NT2/D1 (cell line): ENCODE data around the gene OSBPL10.

Source experiments
- SUZ12 ChIP-seq: IDR thresholded peaks from 2 replicates; pipeline ENCODE4 v1.6.1; 2011; ENCODE audit not compliant: insufficient read length, insufficient read depth; ENCODE audit errors: extremely low read depth
- YY1 ChIP-seq: IDR thresholded peaks from 2 replicates; pipeline ENCODE4 v1.6.1; 2011; ENCODE audit not compliant: insufficient read length, insufficient read depth
- ZNF274 ChIP-seq: IDR thresholded peaks from 2 replicates; pipeline ENCODE4 v1.6.1; 2011; ENCODE audit warnings: mild to moderate bottlenecking, low read depth, low read length

DNA sequence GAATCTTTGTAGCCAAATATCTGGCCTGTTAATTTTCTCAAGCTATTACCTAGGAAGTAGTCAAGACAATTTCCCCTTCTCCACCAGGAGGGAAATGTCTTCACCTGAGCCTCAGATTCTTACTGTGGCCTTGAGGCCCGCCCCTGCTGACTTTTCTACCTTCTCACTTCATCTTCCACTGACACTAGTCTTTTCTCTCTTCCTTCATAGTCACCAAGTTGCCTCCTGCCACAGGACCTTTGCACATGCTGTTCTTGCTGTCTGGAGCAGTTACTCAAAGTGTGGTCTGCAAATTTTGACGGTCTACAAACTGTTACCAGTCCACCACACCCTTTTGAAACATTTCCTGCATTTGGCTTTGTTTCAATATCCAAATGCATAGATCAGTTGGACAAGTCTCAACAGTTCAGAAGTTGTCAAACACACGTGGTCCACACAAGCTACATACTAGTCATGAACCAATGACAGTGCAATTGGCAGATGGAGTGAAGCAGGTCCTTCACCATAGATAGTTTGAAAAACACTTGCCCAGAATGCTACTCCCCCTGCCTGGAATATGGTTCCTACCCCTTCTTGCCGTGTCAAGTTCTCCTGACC, 100.5 kb downstream of the OSBPL10 start:
- TF ChIP-seq YY1 (no peak), SUZ12 (no peak), ZNF274 (no peak)
